ENCODE results near the gene ARF6. TPM values are rescaled to one million over a fixed set of nuclear protein-coding genes. Genes with fewer than 3 reads are reported as not detected.

The ARF6 gene
- total RNA-seq, 1 experiment from 2014 or later = 49.2 TPM

DNA sequence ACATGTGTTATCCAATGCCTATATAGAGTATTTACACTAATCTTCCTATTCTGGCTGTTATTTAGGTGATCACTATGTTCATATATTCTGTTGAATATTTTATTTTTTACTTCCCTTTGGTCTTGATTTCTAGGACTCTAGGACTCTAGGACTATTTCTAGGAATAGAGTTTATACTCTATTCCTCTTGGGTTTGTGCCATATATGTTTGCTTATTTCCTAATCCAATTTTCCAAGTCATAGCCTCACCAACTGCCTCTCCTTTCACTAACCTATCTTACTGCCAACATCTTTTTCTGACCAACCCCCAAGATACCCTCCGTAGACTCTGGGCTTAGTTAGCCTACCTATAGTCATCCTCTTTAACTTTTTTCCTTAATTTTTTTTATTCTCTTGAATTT, 28.5 kb downstream of the ARF6 start:
- Histone ChIP-seq H4K5ac (ENCODE audit: insufficient read length, low read depth, low read length) (no peak overlapping the region), H2BK12ac (ENCODE audit: insufficient read length, low read depth, low read length) (no peak overlapping the region), H3K14ac (ENCODE audit: insufficient read depth, low read length) (no peak overlapping the region), H3K18ac (ENCODE audit: insufficient read length, low read depth, low read length) (no peak overlapping the region), H3K27ac (ENCODE audit: insufficient read length, low read depth, low read length) (no peak overlapping the region), H3K4me1 (ENCODE audit: insufficient read depth, low read length) (no peaks in the 10 kb centered on the region), H4K20me1 (ENCODE audit: control insufficient read depth, insufficient read depth, insufficient read length) (no peaks in the 10 kb centered on the region), H2BK5ac (ENCODE audit: insufficient read length, low read length) (no peak overlapping the region), H2BK120ac (ENCODE audit: low read depth, low read length, poor library complexity, severe bottlenecking) (no peak overlapping the region), H3K4me2 (ENCODE audit: insufficient read depth, insufficient read length, low read length) (no peak overlapping the region), H4K91ac (ENCODE audit: insufficient read length, low read depth, low read length) (no peak overlapping the region), H2AK5ac (ENCODE audit: insufficient read length, low read length) (no peak overlapping the region), H3K27me3 (ENCODE audit: insufficient read depth, low read length) (no peaks in the 10 kb centered on the region), H3K79me1 (ENCODE audit: insufficient read depth, low read depth, low read length, poor library complexity, severe bottlenecking) (no peaks in the 10 kb centered on the region), H3K23me2 (ENCODE audit: insufficient read length, low read depth, low read length, poor library complexity, severe bottlenecking) (no peaks in the 10 kb centered on the region), H4K8ac (replicated peaks; ENCODE audit: insufficient read length, low read depth, low read length) (no peak overlapping the region), H3K4ac (ENCODE audit: low read depth, low read length) (no peak overlapping the region), H2BK15ac (ENCODE audit: low read depth, low read length) (no peak overlapping the region), H2BK20ac (ENCODE audit: low read depth, low read length, poor library complexity, severe bottlenecking) (no peak overlapping the region), H3K79me2 (ENCODE audit: insufficient read depth, low read length) (no peaks in the 10 kb centered on the region), H3T11ph (ENCODE audit: low read length) (no peak overlapping the region), H2AFZ (ENCODE audit: low read length) (no peak overlapping the region), H3K9ac (ENCODE audit: extremely low read depth, insufficient read length, low read length) (no peak overlapping the region), H3K9me3 (ENCODE audit: control insufficient read depth, low read depth, low read length) (no peaks in the 10 kb centered on the region), H3K56ac (ENCODE audit: insufficient read length, low read depth, low read length) (no peak overlapping the region), H3K23ac (ENCODE audit: insufficient read length, low read depth, low read length) (no peak overlapping the region)
- WGBS (ENCODE audit: extremely low coverage, insufficient read length, low lambda C conversion rate) = no CpG with 5 or more reads among the region's 1 CpG
- Mint-ChIP-seq H3K4me1 (no peaks in the 10 kb centered on the region; a peak in 1 of 4 replicates), H3K27ac (no peak overlapping the region), H3K4me3 (no peak overlapping the region), H3K27me3 (ENCODE audit: low read depth) (no peaks in the 10 kb centered on the region), H3K9me3 (no peaks in the 10 kb centered on the region), H3K36me3 (ENCODE audit: insufficient read depth in 1 of 3, low read depth in 3 of 3) (no peaks in the 10 kb centered on the region)
- DNase-seq = no peak
- TF ChIP-seq, protein P1, sequence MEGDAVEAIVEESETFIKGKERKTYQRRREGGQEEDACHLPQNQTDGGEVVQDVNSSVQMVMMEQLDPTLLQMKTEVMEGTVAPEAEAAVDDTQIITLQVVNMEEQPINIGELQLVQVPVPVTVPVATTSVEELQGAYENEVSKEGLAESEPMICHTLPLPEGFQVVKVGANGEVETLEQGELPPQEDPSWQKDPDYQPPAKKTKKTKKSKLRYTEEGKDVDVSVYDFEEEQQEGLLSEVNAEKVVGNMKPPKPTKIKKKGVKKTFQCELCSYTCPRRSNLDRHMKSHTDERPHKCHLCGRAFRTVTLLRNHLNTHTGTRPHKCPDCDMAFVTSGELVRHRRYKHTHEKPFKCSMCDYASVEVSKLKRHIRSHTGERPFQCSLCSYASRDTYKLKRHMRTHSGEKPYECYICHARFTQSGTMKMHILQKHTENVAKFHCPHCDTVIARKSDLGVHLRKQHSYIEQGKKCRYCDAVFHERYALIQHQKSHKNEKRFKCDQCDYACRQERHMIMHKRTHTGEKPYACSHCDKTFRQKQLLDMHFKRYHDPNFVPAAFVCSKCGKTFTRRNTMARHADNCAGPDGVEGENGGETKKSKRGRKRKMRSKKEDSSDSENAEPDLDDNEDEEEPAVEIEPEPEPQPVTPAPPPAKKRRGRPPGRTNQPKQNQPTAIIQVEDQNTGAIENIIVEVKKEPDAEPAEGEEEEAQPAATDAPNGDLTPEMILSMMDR (conservative IDR thresholded peaks at IDR 0.05) = no peak
